Activated CD4-positive, alpha-beta T cell treated with anti-CD3 and anti-CD28 coated beads, Interleukin-2, amount 50 U/mL, for 4 hours (primary cell): ENCODE measurements around the gene CASP2.

ENCODE experiments used
- DNase-seq, 2 experiments: peaks; one replicate each; pipeline ENCODE4 v3.0.0-alpha.2; 2020

The CASP2 gene

DNA sequence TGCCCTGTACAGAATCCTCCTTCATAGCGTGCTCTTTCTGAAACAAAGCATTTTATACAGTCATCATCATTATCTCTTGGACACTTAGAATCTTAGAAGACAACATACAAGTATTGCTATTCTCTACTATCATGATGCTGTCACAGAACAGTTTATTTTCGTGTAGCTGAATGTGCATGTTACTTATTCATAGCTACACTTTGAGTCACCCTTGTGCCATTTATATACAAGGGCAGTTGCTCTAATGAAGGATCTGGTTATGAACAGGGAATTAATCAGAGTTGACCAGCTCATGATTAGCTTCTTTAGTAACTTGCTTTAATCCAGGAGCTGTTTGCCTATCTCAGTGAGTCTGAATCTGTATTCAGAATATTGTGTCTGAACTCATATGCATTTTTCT is 11.2 kb downstream of the CASP2 start:
- no peak for DNase-seq

- DNase-seq: peak; percentile 66 to 67
Observed at GRCh38 chr7:143299840-143300239, 11.7 kb downstream of the CASP2 start.

- DNase-seq: no peak
Observed at GRCh38 chr7:143300959-143301935, 13.1 kb downstream of the CASP2 start.

- no peak for DNase-seq
Observed at GRCh38 chr7:143303733-143304132, 15.6 kb downstream of the CASP2 start.

GRCh38 chr7:143304938-143305337 is 16.8 kb downstream of the CASP2 start:
- DNase-seq: no peak

DNA sequence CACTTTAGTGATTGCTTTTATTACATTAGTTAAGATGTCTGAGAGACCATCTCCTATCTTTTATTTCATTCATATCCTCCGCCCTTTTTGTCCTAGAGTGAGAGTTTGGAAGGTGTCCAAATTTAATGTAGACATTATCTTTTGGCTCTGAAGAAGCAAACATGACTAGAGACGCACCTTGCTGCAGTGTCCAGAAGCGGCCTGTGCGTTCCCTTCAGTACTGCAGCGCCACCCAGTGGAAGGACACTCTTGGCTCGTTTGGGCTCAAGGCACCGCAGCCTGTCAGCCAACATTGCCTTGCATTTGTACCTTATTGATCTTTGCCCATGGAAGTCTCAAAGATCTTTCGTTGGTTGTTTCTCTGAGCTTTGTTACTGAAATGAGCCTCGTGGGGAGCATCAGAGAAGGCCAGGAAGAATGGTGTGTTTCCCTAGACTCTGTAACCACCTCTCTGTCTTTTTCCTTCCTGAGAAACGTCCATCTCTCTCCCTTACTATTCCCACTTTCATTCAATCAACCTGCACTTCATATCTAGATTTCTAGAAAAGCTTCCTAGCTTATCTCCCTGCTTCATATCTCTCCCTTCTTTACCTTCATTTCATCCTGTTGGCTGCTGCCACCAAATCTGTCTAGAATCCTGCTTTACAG is 17.4 kb downstream of the CASP2 start:
- peak; percentile 68 to 71 for DNase-seq

- no peak for DNase-seq
Observed at GRCh38 chr7:143308632-143309031, 20.5 kb downstream of the CASP2 start.

DNA sequence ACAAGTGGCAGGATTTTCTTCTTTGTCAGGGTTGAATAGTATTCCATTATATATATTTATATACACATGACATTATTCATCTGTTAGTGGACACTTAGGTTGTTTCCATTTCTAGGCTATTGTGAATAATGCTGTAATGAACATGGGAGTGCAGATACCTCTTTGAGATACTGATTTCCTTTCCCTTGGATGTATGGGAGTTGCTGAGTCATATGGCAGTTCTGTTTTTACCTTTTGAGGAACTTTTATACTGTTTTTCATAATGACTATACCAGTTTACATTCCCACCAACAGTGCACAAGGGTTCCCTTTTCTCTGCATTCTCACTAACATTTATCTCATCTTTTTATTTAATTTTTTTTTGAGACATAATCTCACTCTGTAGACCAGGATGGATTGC is 26.0 kb downstream of the CASP2 start:
- DNase-seq: no peak

DNA sequence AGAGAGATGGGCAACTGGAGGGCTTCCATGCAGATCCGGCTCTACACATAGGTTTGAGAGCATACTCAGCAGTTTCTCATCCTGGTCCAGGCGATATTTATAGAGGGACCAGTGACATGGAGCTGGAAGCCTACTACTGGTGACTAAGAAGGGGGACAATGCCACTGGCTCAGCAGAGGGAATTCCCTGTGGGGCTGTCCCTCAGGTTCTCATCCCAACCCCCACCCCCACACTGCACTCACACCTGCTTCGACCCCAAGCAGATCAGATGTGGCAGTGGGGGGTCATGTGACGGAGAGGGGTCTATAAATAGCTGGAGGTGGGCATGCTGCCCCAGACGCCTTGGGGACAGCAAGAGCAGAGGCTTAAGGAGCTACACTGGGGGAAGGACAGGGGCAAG is 27.6 kb downstream of the CASP2 start, which contains the start of gene CLCN1:
Gene CLCN1 (plus strand): TSS at position 336 of the 400 bp plus-strand sequence. CDS start 102 bp downstream, outside the sequence.
- DNase-seq: no peak

- no peak for DNase-seq
Observed at GRCh38 chr7:143316492-143316891, 28.3 kb downstream of the CASP2 start.

DNA sequence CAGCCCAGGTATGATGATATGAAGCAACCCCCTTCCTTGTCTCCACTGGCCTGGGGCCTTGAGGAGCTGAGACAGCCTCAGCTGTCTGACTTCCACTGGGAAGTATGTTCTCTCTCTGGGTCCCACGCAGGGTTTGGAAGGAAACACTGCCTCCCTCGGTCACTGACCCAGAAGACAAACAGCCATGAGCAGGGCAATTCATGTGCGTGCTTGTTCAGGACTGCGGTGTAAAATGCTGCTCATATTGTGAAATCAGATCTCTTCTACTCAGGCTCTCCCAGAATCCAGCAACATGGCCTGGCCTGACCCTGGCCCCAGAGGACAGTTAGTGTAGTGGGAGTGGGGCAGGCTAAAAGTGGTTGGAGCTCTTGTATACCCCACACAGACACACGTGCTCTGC is 30.5 kb downstream of the CASP2 start:
- DNase-seq: no peak

GRCh38 chr7:143320620-143321019 is 32.5 kb downstream of the CASP2 start:
- DNase-seq: no peak

DNA sequence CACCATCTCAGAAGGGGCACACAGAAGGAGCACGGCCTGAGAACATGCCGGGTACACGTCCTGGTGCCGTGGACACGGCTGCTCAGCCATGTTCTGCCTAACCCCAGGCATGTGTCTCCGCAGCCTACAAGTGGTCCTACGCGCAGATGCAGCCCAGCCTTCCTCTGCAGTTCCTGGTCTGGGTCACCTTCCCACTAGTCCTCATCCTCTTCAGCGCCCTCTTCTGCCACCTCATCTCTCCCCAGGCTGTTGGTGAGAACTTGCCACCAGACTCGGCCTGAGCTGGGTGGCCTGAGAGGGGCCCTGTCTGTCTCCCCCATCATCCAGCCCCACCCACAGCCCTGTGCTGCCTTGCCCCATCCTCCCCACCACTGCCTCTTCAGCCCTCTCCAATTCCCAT is 33.1 kb downstream of the CASP2 start:
- no peak for DNase-seq

DNA sequence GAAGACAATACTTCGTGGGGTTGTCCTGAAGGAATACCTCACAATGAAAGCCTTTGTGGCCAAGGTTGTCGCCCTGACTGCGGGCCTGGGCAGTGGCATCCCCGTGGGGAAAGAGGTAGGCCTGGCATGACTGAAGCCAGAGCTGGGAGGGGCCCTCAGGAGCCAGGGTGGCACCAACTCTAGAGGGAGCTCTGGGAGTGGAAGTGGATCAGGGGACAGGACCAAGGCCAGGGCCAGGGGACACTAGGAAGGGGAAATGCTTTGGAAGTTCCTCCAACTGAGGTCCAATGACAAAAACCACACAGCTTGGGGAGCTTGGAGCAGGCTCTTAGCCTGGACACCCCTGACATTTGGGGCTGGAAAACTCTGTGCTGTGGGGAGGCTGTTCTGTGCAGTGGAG is 33.6 kb downstream of the CASP2 start:
- no peak for DNase-seq

DNA sequence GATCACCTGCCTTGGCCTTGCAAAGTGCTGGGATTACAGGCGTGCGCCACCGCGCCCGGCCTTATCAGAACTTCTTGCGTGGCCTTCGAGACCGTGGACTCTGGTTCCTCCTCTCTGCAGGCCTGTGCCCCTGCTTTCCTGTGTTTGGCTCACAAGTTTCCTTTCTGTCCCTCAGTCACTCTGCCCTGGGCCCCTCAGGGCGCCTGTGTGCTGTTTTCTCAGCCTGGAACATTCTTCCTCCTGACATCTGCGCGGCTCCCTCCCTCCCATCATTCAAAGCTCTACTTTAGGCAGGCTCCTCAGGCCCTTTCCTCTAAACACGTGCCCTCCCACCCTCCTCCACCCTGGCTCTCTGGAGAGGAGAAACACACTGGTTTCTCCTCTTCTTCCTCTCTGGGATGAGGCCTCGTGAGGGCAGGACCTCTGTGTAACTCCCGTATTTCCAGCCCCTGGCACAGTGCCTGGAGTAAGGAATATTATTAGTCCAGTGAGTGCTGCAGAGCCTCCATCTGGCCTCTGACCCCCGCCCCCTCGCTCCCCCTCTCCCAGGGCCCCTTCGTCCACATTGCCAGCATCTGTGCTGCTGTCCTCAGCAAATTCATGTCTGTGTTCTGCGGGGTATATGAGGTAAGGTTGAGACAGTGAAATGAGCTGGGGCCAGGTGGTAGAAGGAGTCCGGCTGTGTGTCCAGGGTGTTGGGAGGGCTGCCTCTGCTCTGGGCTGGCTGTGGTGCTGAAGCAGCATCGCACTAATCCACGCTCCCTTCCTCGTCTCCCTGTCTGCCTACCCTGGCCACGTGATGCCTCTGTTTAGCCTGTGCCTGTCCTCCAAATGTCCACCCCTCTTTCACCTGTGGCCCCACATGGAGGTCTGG is 34.8 kb downstream of the CASP2 start:
- no peak for DNase-seq

DNA sequence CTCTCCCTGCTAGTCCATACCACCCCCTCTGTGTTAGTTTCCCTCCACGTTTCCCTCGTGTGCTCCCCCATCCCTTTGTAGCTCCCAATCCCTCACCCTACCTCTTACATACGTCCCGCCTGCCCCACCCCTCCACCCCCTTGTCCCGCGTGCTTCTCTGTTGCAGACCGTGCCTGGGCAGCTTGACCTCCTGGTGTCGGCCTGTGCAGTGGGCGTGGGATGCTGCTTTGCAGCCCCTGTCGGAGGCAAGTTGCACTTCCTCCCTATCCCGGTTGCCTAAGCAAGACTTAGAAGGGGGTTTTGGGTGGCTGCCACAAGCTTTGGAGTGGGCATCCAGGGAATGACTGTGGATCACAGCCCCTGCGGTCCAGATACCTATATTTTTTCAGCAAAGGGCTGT is 35.5 kb downstream of the CASP2 start:
- no peak for DNase-seq

GRCh38 chr7:143325240-143325639 is 37.1 kb downstream of the CASP2 start:
- no peak for DNase-seq

DNA sequence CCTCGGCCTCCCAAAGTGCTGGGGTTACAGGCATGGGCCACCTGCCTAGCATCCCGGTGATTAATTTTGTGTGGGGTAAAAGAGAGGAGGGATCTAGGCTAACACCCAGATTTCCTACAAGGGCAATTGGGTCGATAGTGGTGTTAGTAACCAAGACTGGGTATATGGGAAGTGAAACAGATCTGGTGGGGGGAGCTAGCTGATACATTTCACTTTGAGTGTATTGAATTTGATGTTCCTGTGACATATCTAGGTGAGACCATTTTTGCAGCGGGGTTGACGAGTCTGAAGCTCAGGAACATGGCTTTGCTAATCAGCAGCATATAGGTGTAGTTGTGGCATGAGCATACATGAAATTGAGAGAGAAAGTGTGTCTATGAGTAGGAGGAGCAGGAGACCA is 39.8 kb downstream of the CASP2 start:
- DNase-seq: no peak

DNA sequence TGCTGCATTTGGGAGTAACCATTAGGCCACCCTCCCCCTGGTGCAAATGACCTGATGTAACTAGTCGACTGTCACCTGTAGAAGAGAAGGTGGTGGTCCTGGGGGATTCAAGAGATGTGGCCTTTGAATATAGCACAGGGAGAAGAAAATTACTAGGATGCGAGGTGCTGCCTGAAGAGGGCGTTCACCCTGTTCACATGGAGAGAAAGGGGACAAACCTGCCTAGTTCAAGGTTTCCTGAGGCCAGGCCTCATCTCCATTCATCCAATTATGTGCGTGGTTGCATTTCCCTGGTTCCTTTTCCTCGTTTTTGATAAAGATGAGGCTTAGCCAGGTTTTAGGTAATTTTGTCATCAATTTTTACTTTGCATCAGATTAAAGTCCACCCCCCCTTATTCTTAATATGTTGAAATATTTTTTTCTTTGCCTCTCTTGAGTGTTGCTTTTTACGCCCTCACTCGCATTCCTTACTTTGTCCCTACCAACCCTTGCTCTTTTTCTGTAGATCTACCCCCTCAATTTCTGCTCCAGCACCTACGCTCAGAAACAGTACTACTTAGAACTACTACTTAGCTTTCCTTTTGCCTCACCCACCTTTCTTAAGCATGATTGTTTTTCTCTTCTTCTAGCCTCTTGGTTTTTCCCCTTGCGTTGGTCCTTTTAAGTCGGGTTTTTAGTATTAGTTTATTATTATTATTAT is 41.5 kb downstream of the CASP2 start:
- DNase-seq: no peak

DNA sequence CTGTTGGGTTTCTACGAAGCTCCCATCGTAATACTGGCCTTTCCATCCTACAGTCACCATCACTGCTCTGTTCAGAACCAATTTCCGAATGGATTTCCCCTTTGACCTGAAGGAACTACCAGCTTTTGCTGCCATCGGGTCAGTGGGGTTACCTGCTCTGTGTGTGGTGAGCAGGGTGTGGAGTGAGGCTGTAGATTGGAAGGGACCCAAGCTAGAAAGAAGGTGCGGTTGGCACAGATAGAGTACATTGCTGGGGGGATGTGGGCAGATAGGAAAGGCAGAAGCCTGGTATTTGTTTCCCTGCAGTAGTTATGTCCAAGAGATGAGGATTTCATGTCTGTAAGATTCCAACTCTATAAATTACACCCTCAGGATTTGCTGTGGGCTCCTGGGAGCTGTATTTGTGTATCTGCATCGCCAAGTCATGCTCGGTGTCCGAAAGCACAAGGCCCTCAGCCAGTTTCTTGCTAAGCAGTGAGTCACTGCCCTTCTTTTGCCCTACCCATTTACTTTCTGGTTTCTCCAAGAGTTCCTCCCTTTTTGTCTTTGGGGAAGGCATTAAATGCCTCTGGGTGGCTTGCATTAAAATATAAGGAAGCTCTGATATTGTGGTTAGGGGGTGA is 43.1 kb downstream of the CASP2 start:
- no peak for DNase-seq

- no peak for DNase-seq
Observed at GRCh38 chr7:143334244-143334643, 46.1 kb downstream of the CASP2 start.

- no peak for DNase-seq
Observed at GRCh38 chr7:143337216-143337615, 49.1 kb downstream of the CASP2 start.
